ENCODE data around the gene SLC49A3. TPM values are rescaled to one million over a fixed set of nuclear protein-coding genes. Genes with fewer than 3 reads are reported as not detected.

SLC49A3 gene
- polyA plus RNA-seq, 3 donors = 9.5 to 29.8 (median 11.1) TPM

- 67% methylated on average over 16 of the region's 26 CpGs for WGBS (ENCODE audit: insufficient coverage)
- Mint-ChIP-seq H3K9me3 (peaks cover 0 to 2% (median 0%) of the 10 kb centered on the region in 7 donors), H3K27me3 (ENCODE audit: low read depth in 3 of 3) (peaks cover 0 to 10% (median 3%) of the 10 kb centered on the region in 3 donors), H3K27ac (peak overlapping the region; percentile 98 to 100 (median 100)), H3K36me3 (peaks cover 12 to 15% of the 10 kb centered on the region in 2 donors), H3K4me3 (peak overlapping the region; percentile 80 to 93), H3K4me1 (peaks cover 45% of the 10 kb centered on the region)
- intact Hi-C loops (cut with micrococcal nuclease) = loop anchor here in 1 of 2 donors (2.0 to 10.0 kb wide), 3 partner anchors 17 to 894 kb away; partner anchors contain the start of genes PCGF3 and ZNF141
- DNase-seq = no peak
- Histone ChIP-seq H3K9me3 (replicated peaks in 1 of 2; ENCODE audit: control insufficient read depth in 1 of 2, insufficient read depth in 1 of 2, low read length in 2 of 2) (no peaks in the 10 kb centered on the region), H3K4me2 (replicated peaks; ENCODE audit: extremely low read depth, low read length, poor library complexity, severe bottlenecking) (peak overlapping the region; percentile 86), H2AFZ (ENCODE audit: insufficient read depth, low read depth, low read length, poor library complexity, severe bottlenecking) (peak overlapping the region; percentile 97), H3K36me3 (replicated peaks in 1 of 2; ENCODE audit: control insufficient read depth in 1 of 2, insufficient read depth in 2 of 2, low read length in 2 of 2) (peaks cover 4 to 18% of the 10 kb centered on the region in 2 donors), H3K27me3 (ENCODE audit: control insufficient read depth in 2 of 2, insufficient read depth in 2 of 2, low read length in 2 of 2) (no peaks in the 10 kb centered on the region), H4K20me1 (ENCODE audit: insufficient read depth, low read length) (peaks cover 26% of the 10 kb centered on the region), H3K4me3 (replicated peaks in 1 of 3; ENCODE audit: low read depth in 2 of 3, low read length in 3 of 3) (peak overlapping the region; percentile 54 to 82 (median 73)), H3K4me1 (ENCODE audit: control insufficient read depth in 1 of 2, insufficient read depth in 2 of 2, low read length in 2 of 2) (peaks cover 50 to 53% of the 10 kb centered on the region in 2 donors), H3K9ac (ENCODE audit: insufficient read depth, low read length, poor library complexity, severe bottlenecking) (peak overlapping the region; percentile 87), H3K27ac (ENCODE audit: low read depth in 1 of 2, low read length in 2 of 2) (peak overlapping the region; percentile 99), H3K79me2 (ENCODE audit: insufficient read depth, low read length) (peaks cover 35% of the 10 kb centered on the region)
- TF ChIP-seq, protein P1, sequence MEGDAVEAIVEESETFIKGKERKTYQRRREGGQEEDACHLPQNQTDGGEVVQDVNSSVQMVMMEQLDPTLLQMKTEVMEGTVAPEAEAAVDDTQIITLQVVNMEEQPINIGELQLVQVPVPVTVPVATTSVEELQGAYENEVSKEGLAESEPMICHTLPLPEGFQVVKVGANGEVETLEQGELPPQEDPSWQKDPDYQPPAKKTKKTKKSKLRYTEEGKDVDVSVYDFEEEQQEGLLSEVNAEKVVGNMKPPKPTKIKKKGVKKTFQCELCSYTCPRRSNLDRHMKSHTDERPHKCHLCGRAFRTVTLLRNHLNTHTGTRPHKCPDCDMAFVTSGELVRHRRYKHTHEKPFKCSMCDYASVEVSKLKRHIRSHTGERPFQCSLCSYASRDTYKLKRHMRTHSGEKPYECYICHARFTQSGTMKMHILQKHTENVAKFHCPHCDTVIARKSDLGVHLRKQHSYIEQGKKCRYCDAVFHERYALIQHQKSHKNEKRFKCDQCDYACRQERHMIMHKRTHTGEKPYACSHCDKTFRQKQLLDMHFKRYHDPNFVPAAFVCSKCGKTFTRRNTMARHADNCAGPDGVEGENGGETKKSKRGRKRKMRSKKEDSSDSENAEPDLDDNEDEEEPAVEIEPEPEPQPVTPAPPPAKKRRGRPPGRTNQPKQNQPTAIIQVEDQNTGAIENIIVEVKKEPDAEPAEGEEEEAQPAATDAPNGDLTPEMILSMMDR (IDR thresholded peaks at IDR 0.05) = no peak
Measured at GRCh38 chr4:687971-688853, 739 bp downstream of the SLC49A3 start.
